Measurements from ENCODE around the gene CASKIN1. TPM values are rescaled to one million over a fixed set of nuclear protein-coding genes. Genes with fewer than 3 reads are reported as not detected.

CASKIN1 gene
- total and polyA plus RNA-seq, 10 of the 15 experiments (the other 5 are each of a cell fraction or from before 2014, with no cell fraction given): 0.03 to 0.33 (median 0.11) TPM; not detected in 5

- no peak for TF ChIP-seq RFX5 (IDR thresholded peaks at IDR 0.05; ENCODE audit: low read depth, low read length)
- no peak for TF ChIP-seq NR2C1 (IDR thresholded peaks at IDR 0.05)
- TF ChIP-seq TAF1 (IDR thresholded peaks at IDR 0.05; ENCODE audit: borderline replicate concordance, low read depth, low read length): no peak
- TF ChIP-seq POLR2A (IDR thresholded peaks at IDR 0.05; ENCODE audit: low read depth, low read length): no peak
- TF ChIP-seq BCLAF1 (IDR thresholded peaks at IDR 0.05): no peak
- no peak for TF ChIP-seq ZSCAN29 (IDR thresholded peaks at IDR 0.05)
- no peak for TF ChIP-seq SP1 (IDR thresholded peaks at IDR 0.05; ENCODE audit: low read depth, low read length)
- no peak for TF ChIP-seq STAT1 (conservative IDR thresholded peaks at IDR 0.05)
- TF ChIP-seq JUNB (IDR thresholded peaks at IDR 0.05): no peak
- no peak for TF ChIP-seq ZNF217 (IDR thresholded peaks at IDR 0.05)
- TF ChIP-seq CREM (IDR thresholded peaks at IDR 0.05; ENCODE audit: low read depth): no peak
- no peak for TF ChIP-seq ATF3 (IDR thresholded peaks at IDR 0.05; ENCODE audit: borderline replicate concordance, extremely low read depth, low read depth, low read length)
- TF ChIP-seq SUZ12 (IDR thresholded peaks at IDR 0.05; ENCODE audit: unreplicated experiment): peak; percentile 28
- no peak for TF ChIP-seq KLF5 (IDR thresholded peaks at IDR 0.05; ENCODE audit: partially characterized antibody)
- no peak for TF ChIP-seq SMAD1 (IDR thresholded peaks at IDR 0.05; ENCODE audit: low read depth, partially characterized antibody)
- no peak for TF ChIP-seq NBN (IDR thresholded peaks at IDR 0.05)
- no peak for TF ChIP-seq ATF2 (IDR thresholded peaks at IDR 0.05; ENCODE audit: low read length)
- TF ChIP-seq, protein P1, sequence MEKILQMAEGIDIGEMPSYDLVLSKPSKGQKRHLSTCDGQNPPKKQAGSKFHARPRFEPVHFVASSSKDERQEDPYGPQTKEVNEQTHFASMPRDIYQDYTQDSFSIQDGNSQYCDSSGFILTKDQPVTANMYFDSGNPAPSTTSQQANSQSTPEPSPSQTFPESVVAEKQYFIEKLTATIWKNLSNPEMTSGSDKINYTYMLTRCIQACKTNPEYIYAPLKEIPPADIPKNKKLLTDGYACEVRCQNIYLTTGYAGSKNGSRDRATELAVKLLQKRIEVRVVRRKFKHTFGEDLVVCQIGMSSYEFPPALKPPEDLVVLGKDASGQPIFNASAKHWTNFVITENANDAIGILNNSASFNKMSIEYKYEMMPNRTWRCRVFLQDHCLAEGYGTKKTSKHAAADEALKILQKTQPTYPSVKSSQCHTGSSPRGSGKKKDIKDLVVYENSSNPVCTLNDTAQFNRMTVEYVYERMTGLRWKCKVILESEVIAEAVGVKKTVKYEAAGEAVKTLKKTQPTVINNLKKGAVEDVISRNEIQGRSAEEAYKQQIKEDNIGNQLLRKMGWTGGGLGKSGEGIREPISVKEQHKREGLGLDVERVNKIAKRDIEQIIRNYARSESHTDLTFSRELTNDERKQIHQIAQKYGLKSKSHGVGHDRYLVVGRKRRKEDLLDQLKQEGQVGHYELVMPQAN (conservative IDR thresholded peaks at IDR 0.05): peak; percentile 33; the same call in 1 of the 2 replicates
- TF ChIP-seq FOS (IDR thresholded peaks at IDR 0.05; ENCODE audit: borderline replicate concordance, extremely low read depth, insufficient read length): no peak
- no peak for TF ChIP-seq SRF (IDR thresholded peaks at IDR 0.05; ENCODE audit: low read depth in 2 of 2, low read length in 2 of 2)
- peak; percentile 73; the same call in 1 of the 2 replicates for TF ChIP-seq LARP7 (IDR thresholded peaks at IDR 0.05)
- no peak for TF ChIP-seq IRF4 (IDR thresholded peaks at IDR 0.05; ENCODE audit: low read depth, low read length)
- TF ChIP-seq, protein P2, sequence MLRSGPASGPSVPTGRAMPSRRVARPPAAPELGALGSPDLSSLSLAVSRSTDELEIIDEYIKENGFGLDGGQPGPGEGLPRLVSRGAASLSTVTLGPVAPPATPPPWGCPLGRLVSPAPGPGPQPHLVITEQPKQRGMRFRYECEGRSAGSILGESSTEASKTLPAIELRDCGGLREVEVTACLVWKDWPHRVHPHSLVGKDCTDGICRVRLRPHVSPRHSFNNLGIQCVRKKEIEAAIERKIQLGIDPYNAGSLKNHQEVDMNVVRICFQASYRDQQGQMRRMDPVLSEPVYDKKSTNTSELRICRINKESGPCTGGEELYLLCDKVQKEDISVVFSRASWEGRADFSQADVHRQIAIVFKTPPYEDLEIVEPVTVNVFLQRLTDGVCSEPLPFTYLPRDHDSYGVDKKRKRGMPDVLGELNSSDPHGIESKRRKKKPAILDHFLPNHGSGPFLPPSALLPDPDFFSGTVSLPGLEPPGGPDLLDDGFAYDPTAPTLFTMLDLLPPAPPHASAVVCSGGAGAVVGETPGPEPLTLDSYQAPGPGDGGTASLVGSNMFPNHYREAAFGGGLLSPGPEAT (IDR thresholded peaks at IDR 0.05; ENCODE audit: low read depth): no peak
- no peak for TF ChIP-seq POLR2AphosphoS2 (IDR thresholded peaks at IDR 0.05; ENCODE audit: low read depth, low read length)
These were observed 47.4 kb downstream of the CASKIN1 start (continued) for GRCh38 chr16:2148714-2149629.
